GM21423 (cell line): ENCODE data around the gene DIP2A.

ENCODE experiments used
- ATAC-seq: cut with Tn5 transposase; IDR thresholded peaks from one replicate; pipeline ENCODE4 v1.9.1; 2021; ENCODE audit warnings: mild to moderate bottlenecking, moderate library complexity; ENCODE audit not compliant: unreplicated experiment

DIP2A gene

GRCh38 chr21:46616050-46616449 lies 157.4 kb downstream of the DIP2A start:
- no peak for ATAC-seq

- no peak for ATAC-seq
These were observed 158.0 kb downstream of the DIP2A start for GRCh38 chr21:46616656-46617055.

- no peak for ATAC-seq
These were observed 158.8 kb downstream of the DIP2A start for GRCh38 chr21:46617267-46618051.

GRCh38 chr21:46618738-46619379 lies 160.2 kb downstream of the DIP2A start:
- no peak for ATAC-seq
